ENCODE results near the gene CCDC17. TPM values are rescaled to one million over a fixed set of nuclear protein-coding genes. Genes with fewer than 3 reads are reported as not detected.

Gene CCDC17
- total and polyA plus RNA-seq, 2 donors (not counting 3 experiments of a cell fraction or from before 2014, with no cell fraction given), result 1.3 to 3.5 TPM

DNA sequence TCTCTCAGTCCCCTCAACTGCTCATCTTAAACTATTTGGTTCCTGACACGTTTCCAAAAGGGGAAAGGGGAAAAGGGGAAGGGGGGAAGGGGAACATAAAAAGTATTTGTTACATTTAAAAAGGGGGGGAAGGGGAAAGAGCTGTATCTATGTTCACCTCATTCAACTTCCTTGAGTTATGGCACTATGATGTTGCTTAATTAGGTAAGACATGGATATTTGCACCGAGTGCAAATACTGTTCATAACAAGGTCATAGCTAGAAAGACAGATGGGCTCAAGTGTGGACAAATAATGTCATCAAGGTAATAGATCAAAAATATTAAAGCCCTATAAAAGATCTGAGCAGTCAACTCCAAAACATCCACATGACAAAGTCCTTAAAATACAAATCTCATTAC is 36.5 kb upstream of the CCDC17 start:
- POLR2A ChIA-PET, result no interaction called here
- FAIRE-seq, result no peak

DNA sequence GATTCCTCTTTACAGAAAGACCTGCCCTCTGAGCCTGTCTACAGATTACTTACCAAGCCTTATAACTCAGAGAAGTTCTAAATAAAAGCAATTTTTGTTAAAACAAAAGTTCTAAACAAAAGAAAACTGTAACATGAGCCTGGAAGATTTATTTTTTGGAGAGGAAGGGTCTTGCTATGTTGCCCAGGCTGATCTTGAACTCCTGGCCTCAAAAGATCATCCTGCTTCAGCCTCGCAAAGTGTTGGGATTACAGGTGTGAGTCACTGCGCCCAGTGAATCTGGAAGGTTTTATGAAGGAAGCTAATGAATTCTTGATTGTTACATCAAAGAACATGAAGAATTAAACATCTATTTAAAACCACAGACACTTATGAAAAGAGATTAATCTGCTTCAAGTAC is 35.4 kb upstream of the CCDC17 start:
- TF ChIP-seq EZH2 (IDR thresholded peaks at IDR 0.05; ENCODE audit: borderline replicate concordance, low read depth, low read length, severe bottlenecking), result no peak
- TF ChIP-seq, protein P1, sequence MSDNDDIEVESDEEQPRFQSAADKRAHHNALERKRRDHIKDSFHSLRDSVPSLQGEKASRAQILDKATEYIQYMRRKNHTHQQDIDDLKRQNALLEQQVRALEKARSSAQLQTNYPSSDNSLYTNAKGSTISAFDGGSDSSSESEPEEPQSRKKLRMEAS (IDR thresholded peaks at IDR 0.05; ENCODE audit: insufficient read depth, insufficient read length), result no peak
- no peak for TF ChIP-seq MYC (IDR thresholded peaks at IDR 0.05; ENCODE audit: low read depth, low read length)
- no peak for TF ChIP-seq POLR2A (IDR thresholded peaks at IDR 0.05; ENCODE audit: low read depth, low read length)
- TF ChIP-seq POLR2AphosphoS5 (IDR thresholded peaks at IDR 0.05; ENCODE audit: insufficient read depth, low read depth, low read length), result no peak
- no peak for TF ChIP-seq GATA2 (IDR thresholded peaks at IDR 0.05; ENCODE audit: insufficient read depth, insufficient read length, low read depth, low read length)
- TF ChIP-seq, protein P2, sequence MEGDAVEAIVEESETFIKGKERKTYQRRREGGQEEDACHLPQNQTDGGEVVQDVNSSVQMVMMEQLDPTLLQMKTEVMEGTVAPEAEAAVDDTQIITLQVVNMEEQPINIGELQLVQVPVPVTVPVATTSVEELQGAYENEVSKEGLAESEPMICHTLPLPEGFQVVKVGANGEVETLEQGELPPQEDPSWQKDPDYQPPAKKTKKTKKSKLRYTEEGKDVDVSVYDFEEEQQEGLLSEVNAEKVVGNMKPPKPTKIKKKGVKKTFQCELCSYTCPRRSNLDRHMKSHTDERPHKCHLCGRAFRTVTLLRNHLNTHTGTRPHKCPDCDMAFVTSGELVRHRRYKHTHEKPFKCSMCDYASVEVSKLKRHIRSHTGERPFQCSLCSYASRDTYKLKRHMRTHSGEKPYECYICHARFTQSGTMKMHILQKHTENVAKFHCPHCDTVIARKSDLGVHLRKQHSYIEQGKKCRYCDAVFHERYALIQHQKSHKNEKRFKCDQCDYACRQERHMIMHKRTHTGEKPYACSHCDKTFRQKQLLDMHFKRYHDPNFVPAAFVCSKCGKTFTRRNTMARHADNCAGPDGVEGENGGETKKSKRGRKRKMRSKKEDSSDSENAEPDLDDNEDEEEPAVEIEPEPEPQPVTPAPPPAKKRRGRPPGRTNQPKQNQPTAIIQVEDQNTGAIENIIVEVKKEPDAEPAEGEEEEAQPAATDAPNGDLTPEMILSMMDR (IDR thresholded peaks at IDR 0.05; ENCODE audit: extremely low read depth in 1 of 2, insufficient read depth in 1 of 2, low read depth in 1 of 2, low read length in 2 of 2), result no peak
- no peak for TF ChIP-seq JUN (IDR thresholded peaks at IDR 0.05; ENCODE audit: borderline replicate concordance, insufficient read depth, insufficient read length, low read depth)
- TF ChIP-seq FOS (IDR thresholded peaks at IDR 0.05; ENCODE audit: borderline replicate concordance, insufficient read depth, low read length), result no peak
- H3K9me1 ChIP-seq (replicated peaks; ENCODE audit: control insufficient read depth, extremely low read depth, insufficient read depth, low read length), result no peaks in the 10 kb centered on the region
- peaks cover 39% of the 10 kb centered on the region for H3K79me2 ChIP-seq (ENCODE audit: control insufficient read depth, insufficient read depth, low read length)
- ChIA-PET POLR2A (no interaction called here), CTCF (interaction anchor here (1.2 to 1.6 kb wide), 2 partner anchors 11 to 21 kb away, joined by 3 to 4 read pairs; no protein-coding TSS in a partner anchor)
- no peak overlapping the region for H3K9ac ChIP-seq (replicated peaks; ENCODE audit: extremely low read depth, insufficient read depth, low read length)
- no peak overlapping the region for H3K27ac ChIP-seq (ENCODE audit: insufficient read depth, low read depth, low read length)
- FAIRE-seq (no peak), DNase-seq (ENCODE audit: low read depth, low spot score) (no peak)
- dilution Hi-C loops (cut with MboI; ENCODE audit: extremely low pct_ligation_motif_present, low sequenced_read_pairs) (no loop called here), intact Hi-C loops (cut with micrococcal nuclease) (no loop called here)
- no peak overlapping the region for H3K4me2 ChIP-seq (ENCODE audit: insufficient read depth, low read length)
- no peaks in the 10 kb centered on the region for H3K27me3 ChIP-seq (ENCODE audit: control insufficient read depth in 2 of 2, insufficient read depth in 2 of 2, low read length in 2 of 2)
- no TSS peak for BruUV-seq (replicated peaks)
- H4K20me1 ChIP-seq (replicated peaks; ENCODE audit: control insufficient read depth, extremely low read depth, insufficient read depth, low read length), result peaks cover 9% of the 10 kb centered on the region
- no peaks in the 10 kb centered on the region for H3K9me3 ChIP-seq (replicated peaks; ENCODE audit: control insufficient read depth, insufficient read depth, low read length)
- H3K4me3 ChIP-seq (replicated peaks in 1 of 3; ENCODE audit: insufficient read depth in 1 of 3, low read depth in 1 of 3, low read length in 3 of 3), result no peak overlapping the region
- H3K4me1 ChIP-seq (ENCODE audit: control insufficient read depth, extremely low read depth, insufficient read depth, low read length), result no peaks in the 10 kb centered on the region
- no peak overlapping the region for H2AFZ ChIP-seq (ENCODE audit: low read depth, low read length)
- peaks cover 14 to 24% of the 10 kb centered on the region in 2 experiments for H3K36me3 ChIP-seq (ENCODE audit: control insufficient read depth in 2 of 2, extremely low read depth in 1 of 2, insufficient read depth in 2 of 2, low read length in 2 of 2)

More for the DNA sequence above, 36.5 kb upstream of the CCDC17 start:
- H3K4me2 ChIP-seq (ENCODE audit: insufficient read depth, low read length), result no peak overlapping the region
- H3K4me1 ChIP-seq (ENCODE audit: control insufficient read depth, extremely low read depth, insufficient read depth, low read length), result no peaks in the 10 kb centered on the region
- H3K27me3 ChIP-seq (ENCODE audit: control insufficient read depth in 2 of 2, insufficient read depth in 2 of 2, low read length in 2 of 2), result no peaks in the 10 kb centered on the region
- H3K9ac ChIP-seq (replicated peaks; ENCODE audit: extremely low read depth, insufficient read depth, low read length), result no peak overlapping the region
- CTCF ChIA-PET, result interaction anchor here (1.2 to 1.6 kb wide), 2 partner anchors 10 to 20 kb away, joined by 3 to 4 read pairs; no protein-coding TSS in a partner anchor
- peaks cover 9% of the 10 kb centered on the region for H4K20me1 ChIP-seq (replicated peaks; ENCODE audit: control insufficient read depth, extremely low read depth, insufficient read depth, low read length)
- intact Hi-C loops (cut with micrococcal nuclease), result no loop called here
- no peak overlapping the region for H3K27ac ChIP-seq (ENCODE audit: insufficient read depth, low read depth, low read length)
- H3K79me2 ChIP-seq (ENCODE audit: control insufficient read depth, insufficient read depth, low read length), result peaks cover 50% of the 10 kb centered on the region
- no peak overlapping the region for H2AFZ ChIP-seq (ENCODE audit: low read depth, low read length)
- H3K4me3 ChIP-seq (replicated peaks in 1 of 3; ENCODE audit: insufficient read depth in 1 of 3, low read depth in 1 of 3, low read length in 3 of 3), result no peak overlapping the region
- H3K9me3 ChIP-seq (replicated peaks; ENCODE audit: control insufficient read depth, insufficient read depth, low read length), result no peaks in the 10 kb centered on the region
- no TSS peak for BruUV-seq (replicated peaks)
- H3K9me1 ChIP-seq (replicated peaks; ENCODE audit: control insufficient read depth, extremely low read depth, insufficient read depth, low read length), result no peaks in the 10 kb centered on the region
- TF ChIP-seq, protein P2 (IDR thresholded peaks at IDR 0.05; ENCODE audit: extremely low read depth in 1 of 2, insufficient read depth in 1 of 2, low read depth in 1 of 2, low read length in 2 of 2), result no peak
- TF ChIP-seq POLR2AphosphoS5 (IDR thresholded peaks at IDR 0.05; ENCODE audit: insufficient read depth, low read depth, low read length), result no peak
- dilution Hi-C loops (cut with MboI; ENCODE audit: extremely low pct_ligation_motif_present, low sequenced_read_pairs), result no loop called here
- peaks cover 9 to 16% of the 10 kb centered on the region in 2 experiments for H3K36me3 ChIP-seq (ENCODE audit: control insufficient read depth in 2 of 2, extremely low read depth in 1 of 2, insufficient read depth in 2 of 2, low read length in 2 of 2)
- no peak for DNase-seq (ENCODE audit: low read depth, low spot score)
